Liver (tissue), 9 donors: ENCODE results near the gene HCK. TPM values are rescaled to one million over a fixed set of nuclear protein-coding genes. Genes with fewer than 3 reads are reported as not detected.

ENCODE experiments used
- DNase-seq: peaks from one replicate; pipeline ENCODE4 v3.0.0-alpha.2; 2017; ENCODE audit warnings: low spot score
- H3K27ac ChIP-seq, 2 donors: one replicate each; pipeline ENCODE4 v1.7.0; 2013; ENCODE audit warnings: inconsistent platforms in 2 of 2, low read length in 2 of 2, control low read depth in 1 of 2, low read depth in 1 of 2, mild to moderate bottlenecking in 1 of 2
- H3K27me3 ChIP-seq, 4 donors: one replicate each; pipeline versions ENCODE4 v1.6.1 to v1.7.0; 2013; ENCODE audit warnings: low read length in 3 of 4, inconsistent platforms in 1 of 4, mild to moderate bottlenecking in 1 of 4, moderate library complexity in 1 of 4; ENCODE audit not compliant: control insufficient read depth in 4 of 4, insufficient read depth in 4 of 4
- H3K36me3 ChIP-seq, 4 donors: one replicate each; pipeline versions ENCODE4 v1.6.1 to v1.7.0; 2013; ENCODE audit warnings: low read length in 3 of 4, mild to moderate bottlenecking in 3 of 4, low read depth in 1 of 4, moderate library complexity in 1 of 4; ENCODE audit not compliant: control insufficient read depth in 4 of 4, insufficient read depth in 3 of 4
- H3K4me1 ChIP-seq, 4 donors: one replicate each; pipeline versions ENCODE4 v1.6.1 to v1.7.0; 2013; ENCODE audit warnings: low read length in 3 of 4, mild to moderate bottlenecking in 3 of 4, moderate library complexity in 1 of 4; ENCODE audit not compliant: control insufficient read depth in 4 of 4, insufficient read depth in 4 of 4
- H3K4me3 ChIP-seq, 3 donors: one replicate each; pipeline versions ENCODE4 v1.6.1 to v1.7.0; 2013; ENCODE audit warnings: low read length in 3 of 3, control low read depth in 1 of 3, low read depth in 1 of 3, mild to moderate bottlenecking in 1 of 3
- H3K9ac ChIP-seq, 2 donors: one replicate each; pipeline ENCODE4 v1.7.0; 2013; ENCODE audit warnings: low read length in 2 of 2, mild to moderate bottlenecking in 2 of 2, moderate library complexity in 2 of 2, control low read depth in 1 of 2, low read depth in 1 of 2
- H3K9me3 ChIP-seq, 4 donors: one replicate each; pipeline versions ENCODE4 v1.6.1 to v1.7.0; 2013; ENCODE audit warnings: low read length in 3 of 4; ENCODE audit not compliant: control insufficient read depth in 4 of 4
- EGR1 ChIP-seq, 2 donors: IDR thresholded peaks; 2 replicates each; pipeline ENCODE4 v1.6.1; 2016 to 2018; ENCODE audit warnings: antibody characterized with exemption in 2 of 2, low read depth in 2 of 2
- FOXA1 ChIP-seq: IDR thresholded peaks from 2 replicates; pipeline ENCODE4 v1.6.1; 2016; ENCODE audit warnings: antibody characterized with exemption
- FOXA2 ChIP-seq: IDR thresholded peaks from 2 replicates; pipeline ENCODE4 v1.6.1; 2016; ENCODE audit warnings: antibody characterized with exemption
- GABPA ChIP-seq, 2 donors: IDR thresholded peaks in 1 of 2; conservative IDR thresholded peaks in 1 of 2; 2 replicates each; pipeline ENCODE4 v1.6.1; 2016; ENCODE audit warnings: antibody characterized with exemption in 2 of 2, mild to moderate bottlenecking in 1 of 2, moderate library complexity in 1 of 2
- HNF4A ChIP-seq, 2 donors: conservative IDR thresholded peaks; 2 replicates each; pipeline ENCODE4 v1.6.1; 2016; ENCODE audit warnings: antibody characterized with exemption in 2 of 2, mild to moderate bottlenecking in 2 of 2
- JUND ChIP-seq, 2 donors: IDR thresholded peaks; 2 replicates each; pipeline ENCODE4 v1.6.1; 2016; ENCODE audit warnings: antibody characterized with exemption in 2 of 2
- NR2F2 ChIP-seq: IDR thresholded peaks from 2 replicates; pipeline ENCODE4 v1.6.1; 2016; ENCODE audit warnings: antibody characterized with exemption
- RAD21 ChIP-seq, 2 donors: IDR thresholded peaks; 2 replicates each; pipeline ENCODE4 v1.6.1; 2016; ENCODE audit warnings: antibody characterized with exemption in 2 of 2, mild to moderate bottlenecking in 2 of 2
- RXRA ChIP-seq, 2 donors: IDR thresholded peaks; 2 replicates each; pipeline ENCODE4 v1.6.1; 2017 to 2018; ENCODE audit warnings: antibody characterized with exemption in 2 of 2, mild to moderate bottlenecking in 1 of 2
- SP1 ChIP-seq: IDR thresholded peaks from 2 replicates; pipeline ENCODE4 v1.6.1; 2018; ENCODE audit warnings: antibody characterized with exemption, mild to moderate bottlenecking
- YY1 ChIP-seq: IDR thresholded peaks from 2 replicates; pipeline ENCODE4 v1.6.1; 2016; ENCODE audit warnings: antibody characterized with exemption, mild to moderate bottlenecking
- WGBS: extraction: QIAGEN DNeasy Blood & Tissue Kit; methylation state at CpG from one replicate; pipeline ENCODE4 v1.1.7; 2013; 5-methylcytosine and 5-hydroxymethylcytosine counted together
- polyA plus RNA-seq, 2 donors: library from polyadenylated mRNA; stranded (reverse) in 1 of 2; unstranded in 1 of 2; fragments of 200-250 nt in 1 of 2; fragments of >200 nt in 1 of 2; fragmentation: Nextera tagmentation in 1 of 2; extraction: Ambion mirVana in 1 of 2; gene quantifications; one replicate each; pipeline versions ENCODE4 v1.2.1 to v1.2.3, GENCODE V29; 2013 to 2015
- total RNA-seq, 2 donors: library from RNA; depleted of rRNA; stranded (reverse); fragments of >200 nt; gene quantifications; one replicate each; pipeline ENCODE4 v1.2.3, GENCODE V29; 2014
- TF ChIP-seq, protein P1 (sequence below): IDR thresholded peaks from 2 replicates; pipeline ENCODE4 v1.6.1; 2016; ENCODE audit warnings: antibody characterized with exemption
- TF ChIP-seq, protein P2 (sequence below): IDR thresholded peaks from 2 replicates; pipeline ENCODE4 v1.6.1; 2016; ENCODE audit warnings: antibody characterized with exemption
- TF ChIP-seq, protein P3 (sequence below): IDR thresholded peaks from 2 replicates; pipeline ENCODE4 v1.6.1; 2016; ENCODE audit warnings: antibody characterized with exemption, mild to moderate bottlenecking
- TF ChIP-seq, protein P4 (sequence below): IDR thresholded peaks from 2 replicates; pipeline ENCODE4 v1.6.1; 2016; ENCODE audit warnings: antibody characterized with exemption
- TF ChIP-seq, protein P5 (sequence below): fragments of 150-350 bp; IDR thresholded peaks from 2 replicates; pipeline ENCODE4 v1.5.1; 2017; ENCODE audit warnings: improper control_type of control experiment, low read depth, low read length; ENCODE audit not compliant: missing input control
- donor health status: healthy.
- donor health status: healthy.
- donor health status: healthy.
- donor health status: healthy.
- donor health status: healthy.

The HCK gene
- total and polyA plus RNA-seq, 4 donors, result 1.8 to 20.6 (median 10.2) TPM

DNA sequence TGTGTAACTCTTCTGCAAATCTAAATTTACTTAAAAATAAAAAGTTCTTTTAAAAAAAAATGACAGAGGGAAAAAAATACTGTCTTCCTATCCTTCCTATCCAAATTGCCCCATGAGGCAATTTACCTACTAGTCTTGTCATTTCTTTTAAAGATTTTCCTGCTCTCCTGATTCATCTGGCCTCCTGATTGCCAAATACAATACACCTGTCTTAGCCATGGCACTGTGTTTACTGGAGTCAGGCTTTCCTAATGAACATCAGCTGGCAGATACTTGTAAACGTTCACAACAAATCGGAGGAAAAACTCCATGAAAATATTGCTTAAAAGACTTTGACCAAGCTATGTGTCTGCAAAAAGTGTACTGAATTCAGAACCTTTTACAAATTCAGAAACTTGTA is 78.9 kb downstream of the HCK start:
- WGBS, result 20% methylated on average over 2 of the region's 2 CpGs
- Histone ChIP-seq H3K36me3 (peaks cover 5 to 19% (median 10%) of the 10 kb centered on the region in 4 donors), H3K4me3 (no peak overlapping the region), H3K4me1 (peaks cover 0 to 12% (median 8%) of the 10 kb centered on the region in 4 donors), H3K27me3 (no peaks in the 10 kb centered on the region), H3K27ac (no peak overlapping the region), H3K9ac (no peak overlapping the region), H3K9me3 (no peaks in the 10 kb centered on the region)
- TF ChIP-seq FOXA1, result no peak
- TF ChIP-seq GABPA (IDR thresholded peaks at IDR 0.05 in 1 of 2, conservative IDR thresholded peaks at IDR 0.05 in 1 of 2), result no peak
- TF ChIP-seq, protein P1, sequence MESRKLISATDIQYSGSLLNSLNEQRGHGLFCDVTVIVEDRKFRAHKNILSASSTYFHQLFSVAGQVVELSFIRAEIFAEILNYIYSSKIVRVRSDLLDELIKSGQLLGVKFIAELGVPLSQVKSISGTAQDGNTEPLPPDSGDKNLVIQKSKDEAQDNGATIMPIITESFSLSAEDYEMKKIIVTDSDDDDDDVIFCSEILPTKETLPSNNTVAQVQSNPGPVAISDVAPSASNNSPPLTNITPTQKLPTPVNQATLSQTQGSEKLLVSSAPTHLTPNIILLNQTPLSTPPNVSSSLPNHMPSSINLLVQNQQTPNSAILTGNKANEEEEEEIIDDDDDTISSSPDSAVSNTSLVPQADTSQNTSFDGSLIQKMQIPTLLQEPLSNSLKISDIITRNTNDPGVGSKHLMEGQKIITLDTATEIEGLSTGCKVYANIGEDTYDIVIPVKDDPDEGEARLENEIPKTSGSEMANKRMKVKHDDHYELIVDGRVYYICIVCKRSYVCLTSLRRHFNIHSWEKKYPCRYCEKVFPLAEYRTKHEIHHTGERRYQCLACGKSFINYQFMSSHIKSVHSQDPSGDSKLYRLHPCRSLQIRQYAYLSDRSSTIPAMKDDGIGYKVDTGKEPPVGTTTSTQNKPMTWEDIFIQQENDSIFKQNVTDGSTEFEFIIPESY, result no peak
- TF ChIP-seq FOXA2, result no peak
- no peak for TF ChIP-seq RAD21 (IDR thresholded peaks at IDR 0.05)
- TF ChIP-seq EGR1 (IDR thresholded peaks at IDR 0.05; ENCODE audit: low read depth in 2 of 2), result no peak
- no peak for TF ChIP-seq SP1
- TF ChIP-seq NR2F2, result no peak
- TF ChIP-seq, protein P2, sequence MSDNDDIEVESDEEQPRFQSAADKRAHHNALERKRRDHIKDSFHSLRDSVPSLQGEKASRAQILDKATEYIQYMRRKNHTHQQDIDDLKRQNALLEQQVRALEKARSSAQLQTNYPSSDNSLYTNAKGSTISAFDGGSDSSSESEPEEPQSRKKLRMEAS, result no peak
- TF ChIP-seq JUND (IDR thresholded peaks at IDR 0.05), result no peak
- TF ChIP-seq, protein P3, sequence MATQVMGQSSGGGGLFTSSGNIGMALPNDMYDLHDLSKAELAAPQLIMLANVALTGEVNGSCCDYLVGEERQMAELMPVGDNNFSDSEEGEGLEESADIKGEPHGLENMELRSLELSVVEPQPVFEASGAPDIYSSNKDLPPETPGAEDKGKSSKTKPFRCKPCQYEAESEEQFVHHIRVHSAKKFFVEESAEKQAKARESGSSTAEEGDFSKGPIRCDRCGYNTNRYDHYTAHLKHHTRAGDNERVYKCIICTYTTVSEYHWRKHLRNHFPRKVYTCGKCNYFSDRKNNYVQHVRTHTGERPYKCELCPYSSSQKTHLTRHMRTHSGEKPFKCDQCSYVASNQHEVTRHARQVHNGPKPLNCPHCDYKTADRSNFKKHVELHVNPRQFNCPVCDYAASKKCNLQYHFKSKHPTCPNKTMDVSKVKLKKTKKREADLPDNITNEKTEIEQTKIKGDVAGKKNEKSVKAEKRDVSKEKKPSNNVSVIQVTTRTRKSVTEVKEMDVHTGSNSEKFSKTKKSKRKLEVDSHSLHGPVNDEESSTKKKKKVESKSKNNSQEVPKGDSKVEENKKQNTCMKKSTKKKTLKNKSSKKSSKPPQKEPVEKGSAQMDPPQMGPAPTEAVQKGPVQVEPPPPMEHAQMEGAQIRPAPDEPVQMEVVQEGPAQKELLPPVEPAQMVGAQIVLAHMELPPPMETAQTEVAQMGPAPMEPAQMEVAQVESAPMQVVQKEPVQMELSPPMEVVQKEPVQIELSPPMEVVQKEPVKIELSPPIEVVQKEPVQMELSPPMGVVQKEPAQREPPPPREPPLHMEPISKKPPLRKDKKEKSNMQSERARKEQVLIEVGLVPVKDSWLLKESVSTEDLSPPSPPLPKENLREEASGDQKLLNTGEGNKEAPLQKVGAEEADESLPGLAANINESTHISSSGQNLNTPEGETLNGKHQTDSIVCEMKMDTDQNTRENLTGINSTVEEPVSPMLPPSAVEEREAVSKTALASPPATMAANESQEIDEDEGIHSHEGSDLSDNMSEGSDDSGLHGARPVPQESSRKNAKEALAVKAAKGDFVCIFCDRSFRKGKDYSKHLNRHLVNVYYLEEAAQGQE, result no peak
- TF ChIP-seq, protein P4, sequence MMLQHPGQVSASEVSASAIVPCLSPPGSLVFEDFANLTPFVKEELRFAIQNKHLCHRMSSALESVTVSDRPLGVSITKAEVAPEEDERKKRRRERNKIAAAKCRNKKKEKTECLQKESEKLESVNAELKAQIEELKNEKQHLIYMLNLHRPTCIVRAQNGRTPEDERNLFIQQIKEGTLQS, result no peak
- no peak for DNase-seq

DNA sequence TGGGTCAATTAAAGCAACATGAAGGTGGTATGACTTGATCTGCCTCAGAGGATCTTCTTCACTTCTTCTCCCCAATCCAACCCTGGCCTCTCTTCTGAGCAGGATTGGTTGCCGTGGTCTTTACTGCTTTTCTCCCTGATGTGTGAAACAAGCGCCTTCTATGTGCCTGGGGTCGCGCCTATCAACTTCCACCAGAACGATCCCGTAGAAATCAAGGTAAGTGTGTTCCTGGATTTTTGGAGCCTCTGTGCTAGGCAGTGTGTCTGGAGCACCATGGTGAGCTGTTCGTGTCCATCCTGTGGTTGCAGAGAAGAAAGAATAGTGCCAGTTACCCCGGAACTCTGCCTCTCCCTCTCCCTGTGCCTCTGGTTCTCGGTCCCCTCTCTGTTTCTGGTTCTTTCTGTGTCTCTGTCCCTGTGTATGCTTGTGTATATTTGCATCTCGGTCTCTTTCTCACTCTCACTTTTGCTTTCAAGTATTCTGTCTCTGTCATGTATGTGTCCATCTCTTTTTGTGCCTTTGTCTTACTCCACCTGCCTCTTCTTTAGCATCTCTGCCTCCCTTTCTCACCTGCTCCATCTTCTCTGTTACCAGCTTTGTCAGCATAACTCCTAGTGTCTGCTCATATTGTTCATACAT is 81.0 kb downstream of the HCK start:
- Histone ChIP-seq H3K36me3 (peaks cover 8 to 37% (median 27%) of the 10 kb centered on the region in 4 donors), H3K4me3 (no peak overlapping the region), H3K27me3 (no peaks in the 10 kb centered on the region), H3K27ac (no peak overlapping the region), H3K4me1 (peaks cover 0 to 7% (median 5%) of the 10 kb centered on the region in 4 donors), H3K9me3 (no peaks in the 10 kb centered on the region), H3K9ac (no peak overlapping the region)
- 98% methylated on average over 10 of the region's 10 CpGs for WGBS
- DNase-seq, result no peak
- no peak for TF ChIP-seq FOXA2
- no peak for TF ChIP-seq RXRA (IDR thresholded peaks at IDR 0.05)
- TF ChIP-seq, protein P3, result no peak
- no peak for TF ChIP-seq FOXA1
- no peak for TF ChIP-seq EGR1 (IDR thresholded peaks at IDR 0.05; ENCODE audit: low read depth in 2 of 2)
- TF ChIP-seq JUND (IDR thresholded peaks at IDR 0.05), result no peak
- TF ChIP-seq, protein P4, result no peak
- no peak for TF ChIP-seq NR2F2
- no peak for TF ChIP-seq GABPA (IDR thresholded peaks at IDR 0.05 in 1 of 2, conservative IDR thresholded peaks at IDR 0.05 in 1 of 2)
- TF ChIP-seq HNF4A (conservative IDR thresholded peaks at IDR 0.05), result no peak
- no peak for TF ChIP-seq YY1
- TF ChIP-seq, protein P5, sequence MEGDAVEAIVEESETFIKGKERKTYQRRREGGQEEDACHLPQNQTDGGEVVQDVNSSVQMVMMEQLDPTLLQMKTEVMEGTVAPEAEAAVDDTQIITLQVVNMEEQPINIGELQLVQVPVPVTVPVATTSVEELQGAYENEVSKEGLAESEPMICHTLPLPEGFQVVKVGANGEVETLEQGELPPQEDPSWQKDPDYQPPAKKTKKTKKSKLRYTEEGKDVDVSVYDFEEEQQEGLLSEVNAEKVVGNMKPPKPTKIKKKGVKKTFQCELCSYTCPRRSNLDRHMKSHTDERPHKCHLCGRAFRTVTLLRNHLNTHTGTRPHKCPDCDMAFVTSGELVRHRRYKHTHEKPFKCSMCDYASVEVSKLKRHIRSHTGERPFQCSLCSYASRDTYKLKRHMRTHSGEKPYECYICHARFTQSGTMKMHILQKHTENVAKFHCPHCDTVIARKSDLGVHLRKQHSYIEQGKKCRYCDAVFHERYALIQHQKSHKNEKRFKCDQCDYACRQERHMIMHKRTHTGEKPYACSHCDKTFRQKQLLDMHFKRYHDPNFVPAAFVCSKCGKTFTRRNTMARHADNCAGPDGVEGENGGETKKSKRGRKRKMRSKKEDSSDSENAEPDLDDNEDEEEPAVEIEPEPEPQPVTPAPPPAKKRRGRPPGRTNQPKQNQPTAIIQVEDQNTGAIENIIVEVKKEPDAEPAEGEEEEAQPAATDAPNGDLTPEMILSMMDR, result no peak
- no peak for TF ChIP-seq RAD21 (IDR thresholded peaks at IDR 0.05)
- TF ChIP-seq SP1, result no peak
- TF ChIP-seq, protein P1, result no peak
